ENCODE data around the gene EDA. TPM values are rescaled to one million over a fixed set of nuclear protein-coding genes. Genes with fewer than 3 reads are reported as not detected.

EDA gene
- total RNA-seq, 2 donors from 2014 or later, result 2.0 to 6.1 TPM

- TF ChIP-seq CTCF (IDR thresholded peaks at IDR 0.05), result no peak
- DNase-seq (ENCODE audit: low spot score), result no peak
Observed at GRCh38 chrX:69724307-69724706, 108.4 kb downstream of the EDA start.

GRCh38 chrX:69740317-69740716 is 124.4 kb downstream of the EDA start:
- Histone ChIP-seq H3K27me3 (replicated peaks; ENCODE audit: insufficient read depth) (no peaks in the 10 kb centered on the region), H3K27ac (no peak overlapping the region), H3K36me3 (no peaks in the 10 kb centered on the region), H3K4me1 (ENCODE audit: control insufficient read depth in 1 of 2, low read depth in 2 of 2) (no peaks in the 10 kb centered on the region), H3K9me3 (peaks cover 3% of the 10 kb centered on the region), H3K4me3 (no peak overlapping the region)
- ATAC-seq (ENCODE audit: insufficient number of reproducible peaks, low FRiP score, low read depth) (no peak), DNase-seq (ENCODE audit: low spot score) (no peak)
- no peak for TF ChIP-seq CTCF (IDR thresholded peaks at IDR 0.05)

More at GRCh38 chrX:69724307-69724706, 108.4 kb downstream of the EDA start:
- Histone ChIP-seq H3K27ac (no peak overlapping the region), H3K36me3 (no peaks in the 10 kb centered on the region), H3K4me3 (no peak overlapping the region), H3K27me3 (replicated peaks; ENCODE audit: insufficient read depth) (no peaks in the 10 kb centered on the region), H3K9me3 (no peaks in the 10 kb centered on the region), H3K4me1 (ENCODE audit: control insufficient read depth in 1 of 2, low read depth in 2 of 2) (no peaks in the 10 kb centered on the region)
- ATAC-seq (ENCODE audit: insufficient number of reproducible peaks, low FRiP score, low read depth), result no peak

GRCh38 chrX:69741721-69742120 is 125.8 kb downstream of the EDA start:
- H3K27ac ChIP-seq, result no peak overlapping the region
- ATAC-seq (ENCODE audit: insufficient number of reproducible peaks, low FRiP score, low read depth) (no peak), DNase-seq (ENCODE audit: low spot score) (no peak)
- no peaks in the 10 kb centered on the region for H3K4me1 ChIP-seq (ENCODE audit: control insufficient read depth in 1 of 2, low read depth in 2 of 2)
- no peaks in the 10 kb centered on the region for H3K36me3 ChIP-seq
- no peaks in the 10 kb centered on the region for H3K27me3 ChIP-seq (replicated peaks; ENCODE audit: insufficient read depth)
- TF ChIP-seq CTCF (IDR thresholded peaks at IDR 0.05), result no peak
- no peak overlapping the region for H3K4me3 ChIP-seq
- peaks cover 3% of the 10 kb centered on the region for H3K9me3 ChIP-seq

GRCh38 chrX:69746051-69746450 is 130.1 kb downstream of the EDA start:
- H3K27ac ChIP-seq, result no peak overlapping the region
- H3K36me3 ChIP-seq, result no peaks in the 10 kb centered on the region
- no peak for ATAC-seq (ENCODE audit: insufficient number of reproducible peaks, low FRiP score, low read depth)
- no peaks in the 10 kb centered on the region for H3K27me3 ChIP-seq (replicated peaks; ENCODE audit: insufficient read depth)
- no peaks in the 10 kb centered on the region for H3K9me3 ChIP-seq
- no peak for TF ChIP-seq CTCF (IDR thresholded peaks at IDR 0.05)
- H3K4me1 ChIP-seq (ENCODE audit: control insufficient read depth in 1 of 2, low read depth in 2 of 2), result no peaks in the 10 kb centered on the region
- DNase-seq (ENCODE audit: low spot score), result no peak
- H3K4me3 ChIP-seq, result no peak overlapping the region

GRCh38 chrX:69748055-69748454 is 132.1 kb downstream of the EDA start:
- no peak overlapping the region for H3K4me3 ChIP-seq
- ATAC-seq (ENCODE audit: insufficient number of reproducible peaks, low FRiP score, low read depth) (no peak), DNase-seq (ENCODE audit: low spot score) (no peak)
- no peak overlapping the region for H3K27ac ChIP-seq
- no peak for TF ChIP-seq CTCF (IDR thresholded peaks at IDR 0.05)
- no peaks in the 10 kb centered on the region for H3K36me3 ChIP-seq
- no peaks in the 10 kb centered on the region for H3K27me3 ChIP-seq (replicated peaks; ENCODE audit: insufficient read depth)
- no peaks in the 10 kb centered on the region for H3K9me3 ChIP-seq
- no peaks in the 10 kb centered on the region for H3K4me1 ChIP-seq (ENCODE audit: control insufficient read depth in 1 of 2, low read depth in 2 of 2)

Data from thoracic aorta (tissue), 2 donors.